Measurements from ENCODE around the gene CEP152.
"Not testable (repeated sequence)": the region's sequence is repeated elsewhere in the genome, so short reads cannot be mapped to it uniquely, and the experiment has no call there.

CEP152 gene

GRCh38 chr15:48803877-48804276 is 7.0 kb downstream of the CEP152 start:
- Histone ChIP-seq H3K4me1 (ENCODE audit: insufficient read depth, low read length) (peaks cover 18% of the 10 kb centered on the region; the same call in 1 of the 2 replicates), H3K9ac (ENCODE audit: low read depth, low read length) (no peak overlapping the region), H3K27me3 (ENCODE audit: insufficient read depth, low read length) (no peaks in the 10 kb centered on the region), H3K9me3 (ENCODE audit: insufficient read depth, low read depth, low read length) (no peaks in the 10 kb centered on the region), H3K4me3 (ENCODE audit: low read length) (no peak overlapping the region), H3K36me3 (ENCODE audit: insufficient read depth, low read depth, low read length) (peaks cover 23% of the 10 kb centered on the region), H3K27ac (ENCODE audit: low read length) (no peak overlapping the region)

DNA sequence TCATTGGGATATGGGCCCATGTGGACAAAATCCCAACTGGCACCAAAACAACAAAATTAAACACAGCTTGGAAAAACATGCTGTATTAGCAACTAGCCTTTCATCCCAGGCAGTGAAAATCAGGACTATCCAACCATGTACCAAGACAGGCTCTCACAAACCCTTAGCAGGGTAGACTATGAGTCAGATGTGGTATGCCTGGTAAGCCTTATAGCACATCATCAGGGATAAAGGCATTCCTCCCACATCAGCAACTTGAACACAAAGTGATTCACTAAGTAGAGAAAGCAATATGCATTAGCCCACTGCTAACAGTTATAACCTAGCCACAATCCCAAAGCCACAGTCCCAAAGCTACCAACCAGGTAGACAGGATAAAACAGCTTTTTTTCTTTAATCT is 8.0 kb downstream of the CEP152 start:
- H3K27ac ChIP-seq (ENCODE audit: low read length) = no peak overlapping the region
- H3K27me3 ChIP-seq (ENCODE audit: insufficient read depth, low read length) = no peaks in the 10 kb centered on the region
- no peak overlapping the region for H3K4me3 ChIP-seq (ENCODE audit: low read length)
- H3K36me3 ChIP-seq (ENCODE audit: insufficient read depth, low read depth, low read length) = peaks cover 23% of the 10 kb centered on the region
- no peak overlapping the region for H3K9ac ChIP-seq (ENCODE audit: low read depth, low read length)
- peaks cover 26% of the 10 kb centered on the region; the same call in 1 of the 2 replicates for H3K4me1 ChIP-seq (ENCODE audit: insufficient read depth, low read length)
- no peaks in the 10 kb centered on the region for H3K9me3 ChIP-seq (ENCODE audit: insufficient read depth, low read depth, low read length)

- Histone ChIP-seq H3K9ac (ENCODE audit: low read depth, low read length) (no peak overlapping the region), H3K9me3 (ENCODE audit: insufficient read depth, low read depth, low read length) (no peaks in the 10 kb centered on the region), H3K36me3 (ENCODE audit: insufficient read depth, low read depth, low read length) (peaks cover 27% of the 10 kb centered on the region), H3K27ac (ENCODE audit: low read length) (no peak overlapping the region), H3K4me3 (ENCODE audit: low read length) (no peak overlapping the region), H3K4me1 (ENCODE audit: insufficient read depth, low read length) (peaks cover 27% of the 10 kb centered on the region; the same call in 1 of the 2 replicates), H3K27me3 (ENCODE audit: insufficient read depth, low read length) (no peaks in the 10 kb centered on the region)
These were observed 8.6 kb downstream of the CEP152 start for GRCh38 chr15:48802257-48802656.

DNA sequence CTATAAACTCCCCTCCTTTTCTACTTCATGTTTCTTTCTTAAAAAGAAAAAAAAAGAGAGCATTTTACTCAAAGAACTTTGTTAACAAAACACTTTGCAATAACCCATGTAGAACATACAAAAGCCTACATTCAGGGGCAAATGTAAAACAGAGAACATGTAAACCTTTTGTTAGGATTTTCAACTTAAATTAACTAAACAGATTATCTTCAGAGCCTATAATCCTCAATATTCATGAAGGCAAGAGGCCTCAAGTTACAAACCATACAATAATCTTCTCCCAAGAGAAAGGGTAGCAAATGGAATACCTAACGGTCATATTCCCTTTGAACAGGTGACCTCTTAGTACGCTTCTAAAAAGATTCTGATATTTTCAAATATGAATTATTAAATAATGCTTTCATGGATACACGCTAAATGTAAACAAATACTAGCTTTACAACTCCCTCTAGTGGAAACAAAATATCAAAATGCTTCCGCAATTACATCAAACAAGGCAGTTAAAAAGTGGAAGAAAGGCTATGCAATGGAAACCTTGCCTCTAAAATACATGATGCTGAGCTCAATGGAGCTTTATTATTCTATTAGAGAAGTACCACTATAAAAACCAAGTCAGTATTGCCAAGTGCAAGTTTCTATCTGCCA is 9.9 kb downstream of the CEP152 start:
- peaks cover 19% of the 10 kb centered on the region; the same call in 1 of the 2 replicates for H3K4me1 ChIP-seq (ENCODE audit: insufficient read depth, low read length)
- no peaks in the 10 kb centered on the region for H3K27me3 ChIP-seq (ENCODE audit: insufficient read depth, low read length)
- no peak overlapping the region for H3K27ac ChIP-seq (ENCODE audit: low read length)
- H3K9me3 ChIP-seq (ENCODE audit: insufficient read depth, low read depth, low read length) = no peaks in the 10 kb centered on the region
- peaks cover 38% of the 10 kb centered on the region for H3K36me3 ChIP-seq (ENCODE audit: insufficient read depth, low read depth, low read length)
- H3K9ac ChIP-seq (ENCODE audit: low read depth, low read length) = no peak overlapping the region
- H3K4me3 ChIP-seq (ENCODE audit: low read length) = no peak overlapping the region

DNA sequence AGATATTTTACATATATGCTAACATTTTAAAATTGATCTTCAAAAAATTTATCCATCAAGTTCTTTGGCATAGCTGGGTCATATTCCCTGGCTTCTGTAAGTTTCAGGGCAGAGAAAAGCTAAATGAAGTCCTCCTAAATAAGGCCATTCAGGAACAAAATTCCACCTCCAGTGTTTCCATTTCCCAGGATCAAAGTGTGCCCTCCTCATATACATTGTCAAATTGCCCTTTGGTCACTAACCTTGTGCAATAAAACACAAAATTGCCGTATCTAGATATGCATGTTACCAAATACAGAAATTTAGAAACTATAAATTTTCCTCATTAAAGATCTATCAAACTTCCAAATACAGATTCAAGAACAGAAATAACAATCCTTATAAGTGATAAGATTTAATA is 10.6 kb downstream of the CEP152 start:
- Histone ChIP-seq H3K9me3 (ENCODE audit: insufficient read depth, low read depth, low read length) (no peaks in the 10 kb centered on the region), H3K4me1 (ENCODE audit: insufficient read depth, low read length) (peaks cover 15% of the 10 kb centered on the region; the same call in 1 of the 2 replicates), H3K4me3 (ENCODE audit: low read length) (no peak overlapping the region), H3K27ac (ENCODE audit: low read length) (no peak overlapping the region), H3K9ac (ENCODE audit: low read depth, low read length) (no peak overlapping the region), H3K36me3 (ENCODE audit: insufficient read depth, low read depth, low read length) (peaks cover 45% of the 10 kb centered on the region), H3K27me3 (ENCODE audit: insufficient read depth, low read length) (no peaks in the 10 kb centered on the region)

GRCh38 chr15:48798319-48798718 is 12.6 kb downstream of the CEP152 start:
- Histone ChIP-seq H3K27me3 (ENCODE audit: insufficient read depth, low read length) (no peaks in the 10 kb centered on the region), H3K4me1 (ENCODE audit: insufficient read depth, low read length) (peaks cover 15% of the 10 kb centered on the region; the same call in 1 of the 2 replicates), H3K4me3 (ENCODE audit: low read length) (no peak overlapping the region), H3K36me3 (ENCODE audit: insufficient read depth, low read depth, low read length) (peaks cover 45% of the 10 kb centered on the region), H3K27ac (ENCODE audit: low read length) (no peak overlapping the region), H3K9ac (ENCODE audit: low read depth, low read length) (no peak overlapping the region), H3K9me3 (ENCODE audit: insufficient read depth, low read depth, low read length) (no peaks in the 10 kb centered on the region)

DNA sequence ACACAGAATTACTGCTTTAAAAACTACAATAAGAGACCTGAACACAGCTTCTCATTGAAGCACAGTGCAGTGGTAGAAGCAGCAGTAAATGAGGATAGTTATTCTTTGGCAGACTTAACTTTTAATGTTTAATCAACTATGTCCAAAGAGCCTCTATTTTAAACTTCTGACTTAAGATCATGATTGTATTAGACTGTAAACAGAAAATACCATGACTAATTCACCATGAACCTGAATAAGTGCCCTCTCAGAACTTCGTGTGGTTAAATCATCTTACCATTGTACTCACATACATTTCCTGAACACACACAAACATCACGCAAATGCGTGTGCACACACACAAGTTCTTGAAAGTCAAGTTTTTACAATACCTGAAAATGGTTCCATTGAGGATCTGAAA is 13.9 kb downstream of the CEP152 start:
- no peak overlapping the region for H3K27ac ChIP-seq (ENCODE audit: low read length)
- H3K36me3 ChIP-seq (ENCODE audit: insufficient read depth, low read depth, low read length) = peaks cover 53% of the 10 kb centered on the region
- no peaks in the 10 kb centered on the region for H3K9me3 ChIP-seq (ENCODE audit: insufficient read depth, low read depth, low read length)
- H3K4me1 ChIP-seq (ENCODE audit: insufficient read depth, low read length) = peaks cover 11% of the 10 kb centered on the region; the same call in 1 of the 2 replicates
- H3K27me3 ChIP-seq (ENCODE audit: insufficient read depth, low read length) = no peaks in the 10 kb centered on the region
- H3K9ac ChIP-seq (ENCODE audit: low read depth, low read length) = no peak overlapping the region
- H3K4me3 ChIP-seq (ENCODE audit: low read length) = no peak overlapping the region

GRCh38 chr15:48796521-48796920 is 14.3 kb downstream of the CEP152 start:
- H3K9me3 ChIP-seq (ENCODE audit: insufficient read depth, low read depth, low read length) = no peaks in the 10 kb centered on the region
- peaks cover 11% of the 10 kb centered on the region; the same call in 1 of the 2 replicates for H3K4me1 ChIP-seq (ENCODE audit: insufficient read depth, low read length)
- no peak overlapping the region for H3K9ac ChIP-seq (ENCODE audit: low read depth, low read length)
- H3K27ac ChIP-seq (ENCODE audit: low read length) = no peak overlapping the region
- no peak overlapping the region for H3K4me3 ChIP-seq (ENCODE audit: low read length)
- peaks cover 53% of the 10 kb centered on the region for H3K36me3 ChIP-seq (ENCODE audit: insufficient read depth, low read depth, low read length)
- no peaks in the 10 kb centered on the region for H3K27me3 ChIP-seq (ENCODE audit: insufficient read depth, low read length)

GRCh38 chr15:48795901-48796300 is 15.0 kb downstream of the CEP152 start:
- H3K27ac ChIP-seq (ENCODE audit: low read length) = no peak overlapping the region
- peaks cover 11% of the 10 kb centered on the region; the same call in 1 of the 2 replicates for H3K4me1 ChIP-seq (ENCODE audit: insufficient read depth, low read length)
- no peak overlapping the region for H3K4me3 ChIP-seq (ENCODE audit: low read length)
- peaks cover 59% of the 10 kb centered on the region for H3K36me3 ChIP-seq (ENCODE audit: insufficient read depth, low read depth, low read length)
- no peak overlapping the region for H3K9ac ChIP-seq (ENCODE audit: low read depth, low read length)
- H3K27me3 ChIP-seq (ENCODE audit: insufficient read depth, low read length) = no peaks in the 10 kb centered on the region
- H3K9me3 ChIP-seq (ENCODE audit: insufficient read depth, low read depth, low read length) = no peaks in the 10 kb centered on the region

GRCh38 chr15:48794697-48795134 is 16.2 kb downstream of the CEP152 start:
- Histone ChIP-seq H3K9ac (ENCODE audit: low read depth, low read length) (no peak overlapping the region), H3K9me3 (ENCODE audit: insufficient read depth, low read depth, low read length) (no peaks in the 10 kb centered on the region), H3K27me3 (ENCODE audit: insufficient read depth, low read length) (no peaks in the 10 kb centered on the region), H3K4me3 (ENCODE audit: low read length) (no peak overlapping the region), H3K36me3 (ENCODE audit: insufficient read depth, low read depth, low read length) (peaks cover 67% of the 10 kb centered on the region), H3K4me1 (ENCODE audit: insufficient read depth, low read length) (peaks cover 9% of the 10 kb centered on the region; the same call in 1 of the 2 replicates), H3K27ac (ENCODE audit: low read length) (no peak overlapping the region)

GRCh38 chr15:48792408-48792807 is 18.5 kb downstream of the CEP152 start:
- no peak overlapping the region for H3K27ac ChIP-seq (ENCODE audit: low read length)
- H3K9ac ChIP-seq (ENCODE audit: low read depth, low read length) = no peak overlapping the region
- no peaks in the 10 kb centered on the region for H3K27me3 ChIP-seq (ENCODE audit: insufficient read depth, low read length)
- H3K4me1 ChIP-seq (ENCODE audit: insufficient read depth, low read length) = no peaks in the 10 kb centered on the region
- H3K36me3 ChIP-seq (ENCODE audit: insufficient read depth, low read depth, low read length) = peaks cover 85% of the 10 kb centered on the region
- H3K9me3 ChIP-seq (ENCODE audit: insufficient read depth, low read depth, low read length) = no peaks in the 10 kb centered on the region
- H3K4me3 ChIP-seq (ENCODE audit: low read length) = no peak overlapping the region

DNA sequence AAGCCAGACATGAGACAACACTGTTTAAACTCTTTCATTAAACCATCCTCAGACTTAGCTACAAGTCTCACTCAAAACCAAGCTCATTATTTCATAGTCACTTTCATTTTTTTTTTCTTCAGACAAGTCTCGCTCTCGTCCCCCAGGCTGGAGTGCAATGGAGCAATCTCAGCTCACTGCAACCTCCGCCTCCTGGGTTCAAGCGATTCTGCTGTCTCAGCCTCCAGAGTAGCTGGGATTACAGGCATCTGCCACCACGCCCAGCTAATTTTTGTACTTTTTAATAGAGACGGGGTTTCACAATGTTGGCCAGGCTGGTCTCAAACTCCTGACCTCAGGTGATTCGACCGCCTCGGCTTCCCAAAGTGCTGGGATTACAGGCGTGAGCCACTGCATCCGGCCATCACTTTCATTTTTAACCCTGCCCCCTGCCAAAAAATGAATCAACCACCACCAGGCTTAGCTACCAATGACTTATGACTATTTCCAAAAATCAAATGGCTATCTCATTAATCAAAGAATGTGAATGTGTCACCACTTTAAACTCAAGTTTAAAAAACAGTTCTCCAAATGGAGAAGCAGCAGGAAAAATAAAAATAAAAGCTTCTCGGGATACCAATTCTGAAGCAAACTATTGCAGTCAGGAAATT is 20.3 kb downstream of the CEP152 start:
- not testable (repeated sequence) for H3K9me3 ChIP-seq (ENCODE audit: insufficient read depth, low read depth, low read length); H3K4me1 ChIP-seq (ENCODE audit: insufficient read depth, low read length); H3K27me3 ChIP-seq (ENCODE audit: insufficient read depth, low read length); H3K27ac ChIP-seq (ENCODE audit: low read length); H3K9ac ChIP-seq (ENCODE audit: low read depth, low read length); H3K4me3 ChIP-seq (ENCODE audit: low read length)
- peaks cover 69% of the 10 kb centered on the region for H3K36me3 ChIP-seq (ENCODE audit: insufficient read depth, low read depth, low read length)

All from iPS-20b (cell line).